Trophoblast cell (in vitro differentiated cells and primary cell): ENCODE data around the gene OGDHL.

Experiments
- DNase-seq, 2 donors: peaks; one replicate each; pipeline ENCODE4 v3.0.0-alpha.2; 2016
- H2AFZ ChIP-seq: 2 replicates; pipeline ENCODE4 v1.6.1; 2013; ENCODE audit warnings: low read length, moderate library complexity, mild to moderate bottlenecking; ENCODE audit not compliant: insufficient read depth, poor library complexity
- H2AK5ac ChIP-seq: 2 replicates; pipeline ENCODE4 v1.6.1; 2013; ENCODE audit warnings: mild to moderate bottlenecking, low read length
- H2BK120ac ChIP-seq: 2 replicates; pipeline ENCODE4 v1.6.1; 2013; ENCODE audit warnings: low read length, mild to moderate bottlenecking, moderate library complexity; ENCODE audit not compliant: insufficient read depth, poor library complexity
- H2BK12ac ChIP-seq: 2 replicates; pipeline ENCODE4 v1.6.1; 2013; ENCODE audit warnings: mild to moderate bottlenecking, low read length, moderate library complexity
- H2BK5ac ChIP-seq: 2 replicates; pipeline ENCODE4 v1.6.1; 2013; ENCODE audit warnings: low read length, low read depth, moderate library complexity, mild to moderate bottlenecking; ENCODE audit not compliant: poor library complexity
- H3K14ac ChIP-seq: 2 replicates; pipeline ENCODE4 v1.6.1; 2013; ENCODE audit warnings: mild to moderate bottlenecking, low read length
- H3K18ac ChIP-seq: 2 replicates; pipeline ENCODE4 v1.6.1; 2013; ENCODE audit warnings: mild to moderate bottlenecking, low read length
- H3K23ac ChIP-seq: 2 replicates; pipeline ENCODE4 v1.6.1; 2013; ENCODE audit warnings: low read length
- H3K27ac ChIP-seq: 2 replicates; pipeline ENCODE4 v1.5.1; 2013; ENCODE audit warnings: low read depth, mild to moderate bottlenecking, inconsistent platforms, low read length, moderate library complexity
- H3K27me3 ChIP-seq: 2 replicates; pipeline ENCODE4 v1.6.1; 2013; ENCODE audit warnings: inconsistent platforms, mild to moderate bottlenecking, low read length, moderate library complexity; ENCODE audit not compliant: insufficient read depth
- H3K36me3 ChIP-seq, 2 experiments: 1 replicate in 1 of 2; 2 replicates in 1 of 2; pipeline ENCODE4 v1.6.1; 2013; ENCODE audit warnings: low read length in 2 of 2, mild to moderate bottlenecking in 2 of 2, moderate library complexity in 1 of 2; ENCODE audit not compliant: insufficient read depth in 2 of 2, control insufficient read depth in 1 of 2
- H3K4ac ChIP-seq: 2 replicates; pipeline ENCODE4 v1.6.1; 2013; ENCODE audit warnings: low read depth, mild to moderate bottlenecking, low read length, moderate library complexity
- H3K4me1 ChIP-seq, 2 experiments: 1 replicate in 1 of 2; 2 replicates in 1 of 2; pipeline ENCODE4 v1.6.1; 2013; ENCODE audit warnings: low read length in 2 of 2, mild to moderate bottlenecking in 2 of 2, moderate library complexity in 1 of 2; ENCODE audit not compliant: insufficient read depth in 2 of 2, control insufficient read depth in 1 of 2
- H3K4me2 ChIP-seq: 2 replicates; pipeline ENCODE4 v1.6.1; 2013; ENCODE audit warnings: inconsistent platforms, mild to moderate bottlenecking, low read length, moderate library complexity
- H3K4me3 ChIP-seq: 2 replicates; pipeline ENCODE4 v1.5.1; 2013; ENCODE audit warnings: mild to moderate bottlenecking, low read depth, low read length, inconsistent platforms
- H3K79me1 ChIP-seq: one replicate; pipeline ENCODE4 v1.6.1; 2013; ENCODE audit warnings: low read length
- H3K79me2 ChIP-seq: 2 replicates; pipeline ENCODE4 v1.6.1; 2013; ENCODE audit warnings: low read length, mild to moderate bottlenecking; ENCODE audit not compliant: control insufficient read depth, insufficient read depth, poor library complexity
- H3K9ac ChIP-seq: 2 replicates; pipeline ENCODE4 v1.6.1; 2013; ENCODE audit warnings: mild to moderate bottlenecking, low read length
- H3K9me3 ChIP-seq: 2 replicates; pipeline ENCODE4 v1.6.1; 2013; ENCODE audit warnings: low read depth, mild to moderate bottlenecking, control low read depth, inconsistent platforms, low read length; ENCODE audit not compliant: insufficient read depth
- H4K12ac ChIP-seq: 2 replicates; pipeline ENCODE4 v1.6.1; 2013; ENCODE audit warnings: low read depth, mild to moderate bottlenecking, low read length, moderate library complexity
- H4K8ac ChIP-seq: 2 replicates; pipeline ENCODE4 v1.6.1; 2013; ENCODE audit warnings: low read depth, mild to moderate bottlenecking, low read length, moderate library complexity
- H4K91ac ChIP-seq: one replicate; pipeline ENCODE4 v1.6.1; 2013; ENCODE audit warnings: low read depth, mild to moderate bottlenecking, low read length, moderate library complexity
- WGBS: extraction: QIAGEN DNeasy Blood & Tissue Kit; methylation state at CpG from one replicate; pipeline ENCODE4 v1.1.7; 2013; ENCODE audit warnings: missing lambda C conversion rate; ENCODE audit not compliant: insufficient read length, insufficient coverage; ENCODE audit errors: extremely low coverage; 5-methylcytosine and 5-hydroxymethylcytosine counted together

The OGDHL gene

DNA sequence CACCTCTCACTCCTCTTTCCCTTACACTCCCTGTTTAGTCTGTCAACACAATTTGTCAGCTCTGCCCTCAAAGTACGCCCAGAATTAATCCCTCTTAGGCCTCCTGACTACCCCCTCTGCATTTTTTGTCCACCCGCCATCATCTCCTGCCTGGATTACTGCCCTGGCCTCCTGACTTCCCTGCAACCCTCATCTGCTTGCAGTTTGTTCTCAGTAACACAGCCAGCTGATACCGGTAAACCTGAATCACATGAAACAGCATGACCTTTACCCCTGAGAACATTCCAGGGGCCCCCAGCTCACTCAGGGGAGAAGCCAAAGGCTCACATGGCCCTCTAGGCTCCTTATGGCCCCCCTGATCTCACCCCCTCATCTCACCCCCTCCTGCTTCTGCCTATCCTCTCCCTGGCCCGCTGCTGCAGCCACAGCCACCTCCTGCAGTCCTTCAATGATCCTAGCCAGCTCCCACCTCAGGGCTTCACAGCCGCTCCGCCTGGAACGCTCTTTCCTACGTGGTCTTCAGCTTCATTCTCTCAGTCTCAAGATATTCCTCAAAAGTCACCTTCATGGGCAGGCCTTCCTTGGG lies 73.8 kb downstream of the OGDHL start:
- no peak overlapping the region for H2AFZ ChIP-seq
- H4K91ac ChIP-seq, result no peak overlapping the region
- no peak overlapping the region for H3K4me2 ChIP-seq

GRCh38 chr10:49686651-49687050 lies 75.5 kb downstream of the OGDHL start:
- WGBS, result no CpG with 5 or more reads among the region's 4 CpGs
- H3K27ac ChIP-seq, result no peak overlapping the region
- no peaks in the 10 kb centered on the region for H3K79me1 ChIP-seq

More for the DNA sequence above, 73.8 kb downstream of the OGDHL start:
- peaks cover 37% of the 10 kb centered on the region for H3K27me3 ChIP-seq
- no peak overlapping the region for H2AK5ac ChIP-seq
- no peak overlapping the region for H3K4ac ChIP-seq
- H4K8ac ChIP-seq, result no peak overlapping the region
- no peak overlapping the region for H3K9ac ChIP-seq
- H3K14ac ChIP-seq, result no peak overlapping the region
- peaks cover 0 to 4% of the 10 kb centered on the region in 2 experiments for H3K4me1 ChIP-seq
- no peak overlapping the region for H3K27ac ChIP-seq
- no peaks in the 10 kb centered on the region for H3K36me3 ChIP-seq
- no peak for DNase-seq
- no peaks in the 10 kb centered on the region for H3K79me2 ChIP-seq
- no peak overlapping the region for H3K18ac ChIP-seq
- H3K23ac ChIP-seq, result no peak overlapping the region
- H3K4me3 ChIP-seq, result no peak overlapping the region
- H4K12ac ChIP-seq, result no peak overlapping the region
- no peak overlapping the region for H2BK5ac ChIP-seq
- no peak overlapping the region for H2BK12ac ChIP-seq
- peaks cover 5% of the 10 kb centered on the region for H3K9me3 ChIP-seq
- WGBS, result no CpG with 5 or more reads among the region's 8 CpGs
- H2BK120ac ChIP-seq, result no peak overlapping the region
- H3K79me1 ChIP-seq, result no peaks in the 10 kb centered on the region

More at GRCh38 chr10:49686651-49687050, 75.5 kb downstream of the OGDHL start:
- Histone ChIP-seq H3K4me3 (no peak overlapping the region), H3K27me3 (peaks cover 29% of the 10 kb centered on the region), H4K91ac (no peak overlapping the region), H3K9ac (no peak overlapping the region), H2AK5ac (no peak overlapping the region), H2BK5ac (no peak overlapping the region), H4K12ac (no peak overlapping the region), H2BK12ac (no peak overlapping the region), H3K4me1 (peaks cover 0 to 4% of the 10 kb centered on the region in 2 experiments), H3K4me2 (no peak overlapping the region), H3K4ac (no peak overlapping the region), H3K79me2 (no peaks in the 10 kb centered on the region), H3K18ac (no peak overlapping the region), H2BK120ac (no peak overlapping the region), H3K14ac (no peak overlapping the region), H4K8ac (no peak overlapping the region), H3K36me3 (no peaks in the 10 kb centered on the region), H3K23ac (no peak overlapping the region), H3K9me3 (peaks cover 4% of the 10 kb centered on the region), H2AFZ (no peak overlapping the region)
- no peak for DNase-seq
